Activated T-cell treated with anti-CD3 and anti-CD28 coated beads, Interleukin-2, amount 50 U/mL, for 24 hours (primary cell): ENCODE data around the gene TEX54.
A peak's percentile ranks its signal among the peaks of the same experiment; 100 is the strongest.
"Not testable (repeated sequence)": the region's sequence is repeated elsewhere in the genome, so short reads cannot be mapped to it uniquely, and the experiment has no call there.

ENCODE experiments used
- DNase-seq: peaks from one replicate; pipeline ENCODE4 v3.0.0-alpha.2; 2020
- H3K27ac Mint-ChIP-seq: 2 replicates; pipeline ENCODE4 v1.8.0; 2020; ENCODE audit warnings: mild to moderate bottlenecking, mixed read lengths
- H3K27me3 Mint-ChIP-seq: 2 replicates; pipeline ENCODE4 v1.8.0; 2020; ENCODE audit warnings: mixed read lengths
- H3K36me3 Mint-ChIP-seq: 2 replicates; pipeline ENCODE4 v1.8.0; 2020; ENCODE audit warnings: low read depth, mixed read lengths
- H3K4me1 Mint-ChIP-seq: 2 replicates; pipeline ENCODE4 v1.8.0; 2020; ENCODE audit warnings: low read depth, mixed read lengths
- H3K4me3 Mint-ChIP-seq: 2 replicates; pipeline ENCODE4 v1.8.0; 2020; ENCODE audit warnings: mild to moderate bottlenecking, moderate library complexity, mixed read lengths
- H3K9me3 Mint-ChIP-seq: 2 replicates; pipeline ENCODE4 v1.8.0; 2020; ENCODE audit warnings: mixed read lengths

Gene TEX54

DNA sequence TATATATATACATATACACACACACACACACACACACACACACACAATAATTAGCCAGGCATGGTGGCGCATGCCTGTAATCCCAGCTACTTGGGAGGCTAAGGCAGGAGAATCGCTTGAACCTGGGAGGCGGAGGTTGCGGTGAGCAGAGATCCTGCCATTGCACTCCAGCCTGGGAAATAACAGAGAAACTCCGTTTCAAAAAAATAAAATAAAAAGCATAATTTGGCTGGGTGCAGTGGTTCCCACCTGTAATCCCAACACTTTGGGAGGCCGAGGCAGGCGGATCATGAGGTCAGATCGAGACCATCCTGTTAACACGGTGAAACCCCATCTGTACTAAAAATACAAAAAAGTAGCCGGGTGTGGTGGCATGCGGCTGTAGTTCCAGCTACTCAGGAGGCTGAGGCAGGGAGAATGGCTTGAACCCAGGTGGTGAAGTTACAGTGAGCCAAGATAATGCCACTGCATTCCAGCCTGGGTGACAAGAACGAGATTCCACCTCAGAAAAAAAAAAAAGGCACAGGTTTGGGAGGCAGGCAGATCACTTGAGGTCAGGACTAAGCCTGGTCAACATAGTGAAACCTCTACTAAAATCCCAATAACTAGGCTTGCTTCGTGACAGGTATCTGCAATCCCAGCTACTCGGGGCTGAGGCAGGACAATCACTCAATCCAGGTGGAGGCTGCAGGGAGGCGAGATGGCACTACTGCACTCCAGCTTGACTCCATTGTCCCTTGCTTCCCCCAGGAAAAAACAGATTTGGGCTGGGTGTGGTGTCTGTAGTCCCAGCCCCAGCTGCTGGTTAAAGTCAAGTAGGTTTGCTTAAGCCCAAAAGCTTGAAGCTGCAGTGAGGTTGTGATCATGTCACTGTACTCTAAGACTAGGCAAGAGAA lies 18.5 kb upstream of the TEX54 start:
- peak; percentile 71 for DNase-seq
- Mint-ChIP-seq H3K27me3 (peaks cover 4% of the 10 kb centered on the region), H3K9me3 (no peaks in the 10 kb centered on the region), H3K27ac (peak overlapping the region; percentile 99), H3K4me1 (peaks cover 32% of the 10 kb centered on the region), H3K36me3 (peaks cover 54% of the 10 kb centered on the region), H3K4me3 (peak overlapping the region; percentile 99)

- H3K9me3 Mint-ChIP-seq, result no peaks in the 10 kb centered on the region
- H3K36me3 Mint-ChIP-seq, result peaks cover 21% of the 10 kb centered on the region
- peaks cover 20% of the 10 kb centered on the region for H3K4me1 Mint-ChIP-seq
- H3K27me3 Mint-ChIP-seq, result no peaks in the 10 kb centered on the region
- peak overlapping the region; percentile 33 for H3K27ac Mint-ChIP-seq
- DNase-seq, result no peak
- no peak overlapping the region for H3K4me3 Mint-ChIP-seq
Observed at GRCh38 chr11:62847767-62848314, 15.2 kb upstream of the TEX54 start.

DNA sequence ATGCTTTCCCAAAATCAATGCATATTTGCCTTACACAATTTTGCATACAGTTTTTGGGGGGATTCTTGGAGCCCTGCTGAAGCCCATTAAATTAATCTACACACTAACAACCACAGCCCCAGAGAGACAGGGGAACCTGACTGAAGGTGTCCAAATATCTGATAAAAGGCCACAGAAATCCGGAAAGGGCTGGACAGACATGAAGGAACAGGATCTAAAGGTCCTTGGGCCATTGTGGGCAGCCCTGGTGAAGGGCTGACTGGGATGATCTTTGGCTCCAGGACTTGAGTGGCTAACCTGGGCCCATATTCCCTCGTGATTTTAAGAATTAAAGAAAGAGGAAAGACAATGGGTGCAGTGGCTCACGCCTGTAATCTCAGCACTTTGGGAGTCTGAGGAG lies 13.5 kb upstream of the TEX54 start:
- H3K36me3 Mint-ChIP-seq, result peaks cover 5% of the 10 kb centered on the region
- H3K4me1 Mint-ChIP-seq, result peaks cover 5% of the 10 kb centered on the region
- H3K9me3 Mint-ChIP-seq, result no peaks in the 10 kb centered on the region
- no peaks in the 10 kb centered on the region for H3K27me3 Mint-ChIP-seq
- no peak for DNase-seq
- H3K4me3 Mint-ChIP-seq, result no peak overlapping the region
- peak overlapping the region; percentile 22 for H3K27ac Mint-ChIP-seq

GRCh38 chr11:62844154-62844553 lies 11.5 kb upstream of the TEX54 start:
- Mint-ChIP-seq H3K4me3 (no peak overlapping the region), H3K36me3 (peaks cover 9% of the 10 kb centered on the region)

DNA sequence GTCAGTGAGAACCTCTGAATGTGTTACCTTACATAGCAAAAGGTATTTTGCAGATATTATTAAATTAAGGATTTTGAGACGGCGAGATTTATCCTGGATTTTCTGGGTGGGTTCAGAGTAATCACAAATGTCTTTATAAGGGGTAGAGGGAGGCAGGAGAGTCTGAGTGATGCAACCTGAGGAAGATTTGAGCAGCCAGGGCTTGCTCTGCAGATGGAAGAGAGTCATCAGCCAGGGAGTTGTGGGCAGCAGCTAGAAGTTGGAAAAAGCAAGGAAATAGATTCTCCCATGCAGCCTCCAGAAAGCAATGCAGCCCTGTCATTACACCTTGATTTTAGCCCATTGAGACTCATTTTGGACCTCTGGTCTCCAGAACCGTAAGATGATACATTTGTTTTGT lies 10.8 kb upstream of the TEX54 start:
- no peaks in the 10 kb centered on the region for H3K9me3 Mint-ChIP-seq
- peaks cover 16% of the 10 kb centered on the region for H3K4me1 Mint-ChIP-seq
- H3K4me3 Mint-ChIP-seq, result no peak overlapping the region
- peaks cover 15% of the 10 kb centered on the region for H3K36me3 Mint-ChIP-seq
- no peaks in the 10 kb centered on the region for H3K27me3 Mint-ChIP-seq
- no peak for DNase-seq
- no peak overlapping the region for H3K27ac Mint-ChIP-seq

More at GRCh38 chr11:62844154-62844553, 11.5 kb upstream of the TEX54 start:
- Mint-ChIP-seq H3K9me3 (no peaks in the 10 kb centered on the region), H3K4me1 (peaks cover 12% of the 10 kb centered on the region), H3K27ac (no peak overlapping the region), H3K27me3 (no peaks in the 10 kb centered on the region)
- no peak for DNase-seq

GRCh38 chr11:62842891-62843290 lies 10.2 kb upstream of the TEX54 start:
- H3K36me3 Mint-ChIP-seq, result peaks cover 15% of the 10 kb centered on the region
- not testable (repeated sequence) for H3K4me3 Mint-ChIP-seq, H3K27me3 Mint-ChIP-seq, DNase-seq, H3K9me3 Mint-ChIP-seq, H3K27ac Mint-ChIP-seq
- peaks cover 16% of the 10 kb centered on the region for H3K4me1 Mint-ChIP-seq

- DNase-seq, result peak; percentile 83
- H3K4me1 Mint-ChIP-seq, result peaks cover 21% of the 10 kb centered on the region
- no peak overlapping the region for H3K27ac Mint-ChIP-seq
- H3K4me3 Mint-ChIP-seq, result no peak overlapping the region
- H3K36me3 Mint-ChIP-seq, result peaks cover 21% of the 10 kb centered on the region
- no peaks in the 10 kb centered on the region for H3K27me3 Mint-ChIP-seq
- H3K9me3 Mint-ChIP-seq, result no peaks in the 10 kb centered on the region
Observed at GRCh38 chr11:62842171-62842741, 9.6 kb upstream of the TEX54 start.

DNA sequence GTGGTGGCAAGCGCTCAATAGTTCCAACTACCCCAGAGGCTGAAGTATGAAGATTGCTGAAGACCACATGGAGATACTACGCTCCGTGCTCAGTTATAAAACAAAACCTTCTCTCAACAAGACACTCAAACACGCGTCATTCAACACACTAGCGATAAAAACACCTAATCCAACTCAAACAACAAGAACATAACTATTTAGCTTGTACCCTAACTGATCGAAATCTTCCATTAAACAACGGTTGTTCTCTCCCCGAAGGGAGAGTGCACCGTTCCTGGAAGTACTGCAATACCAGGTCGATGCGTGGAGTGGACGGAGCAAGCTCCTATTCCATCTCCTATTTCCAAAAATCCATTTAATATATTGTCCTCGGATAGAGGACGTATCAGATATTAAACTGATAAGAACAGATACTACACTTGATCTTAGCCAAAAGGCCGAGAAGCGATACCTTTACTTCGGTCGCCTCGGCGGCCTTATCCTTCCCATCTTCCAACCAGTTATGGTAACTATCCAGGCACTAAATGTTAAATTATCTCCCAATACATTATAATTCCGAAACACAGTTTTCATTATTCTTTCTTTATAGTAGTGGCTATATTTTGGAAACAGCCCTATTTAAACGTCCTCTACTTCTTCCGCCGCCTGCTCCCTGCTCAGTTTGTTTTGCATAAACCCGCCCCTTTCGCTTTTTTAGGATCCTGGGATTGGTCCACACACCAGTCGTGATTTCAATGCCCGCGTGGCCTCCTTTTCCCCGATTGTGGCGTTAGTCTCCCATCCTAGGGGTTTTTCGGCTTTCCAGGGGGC lies 8.9 kb upstream of the TEX54 start:
- peak; percentile 95 for DNase-seq
- Mint-ChIP-seq H3K27me3 (no peaks in the 10 kb centered on the region), H3K4me3 (no peak overlapping the region), H3K4me1 (peaks cover 26% of the 10 kb centered on the region), H3K36me3 (peaks cover 28% of the 10 kb centered on the region), H3K27ac (no peak overlapping the region), H3K9me3 (no peaks in the 10 kb centered on the region)

DNA sequence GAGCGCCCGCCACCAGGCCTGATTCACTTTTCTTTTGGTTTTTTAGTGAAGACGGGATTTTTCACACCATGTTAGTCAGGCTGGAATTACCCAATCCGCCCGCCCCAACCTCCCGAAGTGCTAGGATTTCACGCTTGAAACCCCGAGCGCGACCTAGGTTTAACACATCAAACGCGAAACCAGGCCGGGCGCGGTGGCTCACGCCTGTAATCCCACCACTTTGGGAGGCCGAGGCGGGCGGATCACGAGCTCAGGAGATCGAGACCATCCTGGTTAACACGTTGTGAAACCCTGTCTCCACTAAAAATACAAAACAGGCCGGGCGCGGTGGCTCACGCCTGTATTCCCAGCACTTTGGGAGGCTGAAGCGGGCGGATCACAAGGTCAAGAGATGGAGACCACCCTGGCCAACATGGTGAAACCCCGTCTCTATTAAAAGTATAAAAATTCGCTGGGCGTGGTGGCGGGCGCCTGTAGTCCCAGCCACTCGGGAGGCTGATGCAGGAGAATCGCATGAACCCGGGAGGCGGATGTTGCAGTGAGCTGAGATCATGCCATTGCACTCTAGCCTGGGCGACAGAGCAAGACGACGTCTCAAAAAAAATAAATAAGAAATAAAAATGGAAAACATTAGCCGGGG lies 8.2 kb upstream of the TEX54 start:
- H3K27me3 Mint-ChIP-seq, H3K27ac Mint-ChIP-seq, H3K9me3 Mint-ChIP-seq, H3K4me3 Mint-ChIP-seq: not testable (repeated sequence)
- peaks cover 35% of the 10 kb centered on the region for H3K36me3 Mint-ChIP-seq
- peak; percentile 88 for DNase-seq
- H3K4me1 Mint-ChIP-seq, result peaks cover 32% of the 10 kb centered on the region

DNA sequence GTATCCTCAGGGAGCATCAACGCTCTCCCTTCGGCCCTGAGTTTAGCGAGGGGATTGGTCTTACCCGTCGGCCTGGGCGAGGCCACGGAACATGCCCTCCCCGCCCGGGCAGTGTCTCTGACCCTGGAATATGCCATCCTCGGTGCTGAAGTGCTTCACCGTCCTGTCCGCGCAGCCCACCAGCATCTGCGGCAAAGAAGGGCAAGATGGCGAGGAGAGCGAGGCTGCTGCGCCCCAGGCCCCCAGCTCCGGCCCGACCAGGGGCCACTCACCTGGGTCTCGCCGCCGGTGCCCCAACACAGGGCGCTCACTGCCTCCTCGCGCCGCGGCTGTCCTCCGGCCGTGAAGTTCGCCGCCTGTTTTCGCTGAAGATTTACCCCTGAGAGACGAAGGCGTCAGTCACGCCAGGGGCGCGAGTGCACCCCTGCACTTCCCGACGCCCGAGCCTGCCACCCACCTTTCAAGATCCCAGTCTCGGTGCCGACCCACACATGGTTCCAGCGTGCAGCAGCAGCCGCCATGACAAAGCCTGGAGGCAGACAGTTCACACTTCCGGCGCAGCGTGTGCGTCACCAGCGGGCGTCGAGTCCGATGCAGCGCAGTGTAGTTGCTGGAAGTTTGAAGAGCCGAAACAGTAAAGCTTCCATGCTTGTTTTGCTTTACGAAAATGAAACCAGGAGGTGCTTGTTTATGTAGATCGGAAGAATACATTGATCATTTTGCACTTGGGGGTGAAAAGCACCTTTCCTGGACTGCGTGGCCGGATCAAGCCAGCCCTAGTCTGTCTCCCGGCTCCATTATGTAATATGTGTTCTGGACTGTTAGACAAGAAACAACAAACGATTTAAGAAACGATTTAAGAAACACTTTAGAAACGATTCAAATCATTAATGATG lies 6.7 kb upstream of the TEX54 start, which contains the start of gene WDR74:
Gene WDR74 (minus strand): TSS at position 541 of the 896 bp plus-strand sequence. CDS start 20 bp downstream, at position 521.
- Mint-ChIP-seq H3K4me1 (peaks cover 45% of the 10 kb centered on the region), H3K4me3 (no peak within 1 kb of the TSS)
- DNase-seq, result peak; percentile 92

DNA sequence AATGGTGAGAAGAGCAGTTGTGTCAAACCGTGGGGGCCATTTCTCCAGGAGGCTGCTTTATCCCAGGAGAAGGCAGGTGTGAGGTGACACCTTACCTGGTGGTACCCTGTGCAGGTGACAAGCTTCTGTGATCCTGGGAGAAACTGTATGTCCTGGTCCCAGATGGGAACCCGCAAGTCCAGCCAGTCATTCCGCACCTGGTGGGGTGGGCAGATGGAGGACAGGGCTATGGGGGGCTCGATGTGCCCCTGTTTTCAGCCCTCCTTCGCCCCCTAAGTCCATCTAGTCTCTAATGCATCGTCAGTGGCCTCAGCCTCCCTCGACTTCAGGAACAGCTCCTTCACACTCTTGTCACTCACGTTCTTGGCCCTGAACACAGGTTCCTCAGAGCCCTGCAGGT lies 2.7 kb upstream of the TEX54 start:
- no peaks in the 10 kb centered on the region for H3K27me3 Mint-ChIP-seq
- H3K36me3 Mint-ChIP-seq, result peaks cover 84% of the 10 kb centered on the region
- H3K4me1 Mint-ChIP-seq, result peaks cover 69% of the 10 kb centered on the region
- peak overlapping the region; percentile 86 for H3K27ac Mint-ChIP-seq
- no peak overlapping the region for H3K4me3 Mint-ChIP-seq
- H3K9me3 Mint-ChIP-seq, result no peaks in the 10 kb centered on the region
- no peak for DNase-seq

More for the DNA sequence above, 6.7 kb upstream of the TEX54 start, which contains the start of gene WDR74:
- Mint-ChIP-seq H3K27ac (no peak within 1 kb of the TSS), H3K27me3 (no peaks in the 10 kb centered on the region), H3K36me3 (peaks cover 50% of the 10 kb centered on the region), H3K9me3 (no peaks in the 10 kb centered on the region)

DNA sequence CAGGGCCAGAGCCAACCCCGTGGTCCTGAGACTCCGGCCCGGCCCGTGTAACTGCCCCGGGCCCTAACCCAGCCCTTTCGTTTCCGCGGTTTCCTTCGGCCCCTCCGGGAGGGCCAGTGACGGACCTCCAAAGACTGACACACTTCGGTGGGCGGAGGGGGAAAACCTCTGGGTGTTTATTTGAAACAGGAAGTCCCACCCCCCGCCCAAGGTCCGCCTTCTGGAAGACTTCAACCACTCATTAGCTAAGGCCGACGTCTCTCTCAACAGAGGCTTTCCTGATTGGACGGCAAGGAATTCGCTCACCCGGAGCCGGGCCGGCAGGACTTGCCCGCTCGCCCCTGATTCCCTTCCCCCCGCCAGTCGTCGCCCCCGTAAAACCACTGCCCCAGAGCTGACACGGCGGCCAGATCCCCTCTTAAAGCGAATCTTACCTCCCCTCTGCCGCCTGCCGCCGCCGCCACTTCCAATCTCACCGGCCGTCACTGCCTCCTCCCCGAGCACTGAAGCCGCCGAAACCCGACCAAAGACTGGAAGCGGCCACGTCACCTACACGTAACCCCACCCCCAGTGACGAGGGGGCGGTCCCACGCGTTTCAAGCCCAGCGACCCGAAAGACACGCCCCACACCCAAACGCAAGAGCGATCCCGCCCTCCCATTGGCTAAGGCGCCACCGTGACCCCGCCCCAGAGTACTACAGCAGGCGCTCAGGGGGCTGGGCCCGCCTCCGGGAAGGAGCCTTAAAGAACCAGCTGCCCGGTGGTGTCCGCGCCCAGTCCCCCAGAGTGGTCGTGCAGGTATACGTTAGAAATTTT lies 913 bp downstream of the TEX54 start, which contains the start of gene STX5:
Gene STX5 (minus strand): TSS at position 532 of the 816 bp plus-strand sequence. CDS start 808 bp downstream, outside the sequence.
- H3K27ac Mint-ChIP-seq, result peak within 1 kb of the TSS; percentile 100
- H3K4me1 Mint-ChIP-seq, result peaks cover 59% of the 10 kb centered on the region
- H3K36me3 Mint-ChIP-seq, result peaks cover 78% of the 10 kb centered on the region
- H3K4me3 Mint-ChIP-seq, result peak within 1 kb of the TSS; percentile 93
- H3K9me3 Mint-ChIP-seq, result no peaks in the 10 kb centered on the region
- DNase-seq, result peak; percentile 100
- H3K27me3 Mint-ChIP-seq, result no peaks in the 10 kb centered on the region
